Activated T-cell treated with anti-CD3 and anti-CD28 coated beads, Interleukin-2, amount 50 U/mL, for 72 hours (primary cell): ENCODE results near the gene SPEN. TPM values are rescaled to one million over a fixed set of nuclear protein-coding genes. Genes with fewer than 3 reads are reported as not detected.

ENCODE experiments used
- ATAC-seq, 2 donors: fragments of 150-1000 bp; cut with Tn5 transposase; replicated peaks in 1 of 2; 2 replicates each; pipeline ENCODE4 v1.10.0; 2021; ENCODE audit warnings: moderate library complexity in 2 of 2, mild to moderate bottlenecking in 1 of 2
- DNase-seq, 2 donors: peaks; one replicate each; pipeline ENCODE4 v3.0.0; 2021 to 2022; ENCODE audit warnings: mixed read lengths in 1 of 2
- H3K27ac Mint-ChIP-seq: one replicate; pipeline ENCODE4 v1.8.0; 2022; ENCODE audit warnings: mild to moderate bottlenecking, moderate library complexity, mixed read lengths
- H3K27me3 Mint-ChIP-seq: one replicate; pipeline ENCODE4 v1.8.0; 2022; ENCODE audit warnings: low read depth, mixed read lengths
- H3K36me3 Mint-ChIP-seq, 2 donors: one replicate each; pipeline ENCODE4 v1.8.0; 2022; ENCODE audit warnings: mixed read lengths in 2 of 2, mild to moderate bottlenecking in 1 of 2; ENCODE audit not compliant: insufficient read depth in 2 of 2
- H3K4me1 Mint-ChIP-seq: one replicate; pipeline ENCODE4 v1.8.0; 2022; ENCODE audit warnings: low read depth, mixed read lengths
- H3K4me3 Mint-ChIP-seq, 2 donors: one replicate each; pipeline ENCODE4 v1.8.0; 2022; ENCODE audit warnings: mild to moderate bottlenecking in 2 of 2, mixed read lengths in 2 of 2, moderate library complexity in 2 of 2
- H3K9me3 Mint-ChIP-seq, 2 donors: one replicate each; pipeline ENCODE4 v1.8.0; 2022; ENCODE audit warnings: mixed read lengths in 2 of 2
- total RNA-seq, 2 donors: library from RNA; stranded (reverse); gene quantifications; one replicate each; pipeline ENCODE4 v1.2.3, GENCODE V29; 2022

SPEN gene
- total RNA-seq, 2 donors from 2014 or later, result 53.5 to 56.9 TPM

DNA sequence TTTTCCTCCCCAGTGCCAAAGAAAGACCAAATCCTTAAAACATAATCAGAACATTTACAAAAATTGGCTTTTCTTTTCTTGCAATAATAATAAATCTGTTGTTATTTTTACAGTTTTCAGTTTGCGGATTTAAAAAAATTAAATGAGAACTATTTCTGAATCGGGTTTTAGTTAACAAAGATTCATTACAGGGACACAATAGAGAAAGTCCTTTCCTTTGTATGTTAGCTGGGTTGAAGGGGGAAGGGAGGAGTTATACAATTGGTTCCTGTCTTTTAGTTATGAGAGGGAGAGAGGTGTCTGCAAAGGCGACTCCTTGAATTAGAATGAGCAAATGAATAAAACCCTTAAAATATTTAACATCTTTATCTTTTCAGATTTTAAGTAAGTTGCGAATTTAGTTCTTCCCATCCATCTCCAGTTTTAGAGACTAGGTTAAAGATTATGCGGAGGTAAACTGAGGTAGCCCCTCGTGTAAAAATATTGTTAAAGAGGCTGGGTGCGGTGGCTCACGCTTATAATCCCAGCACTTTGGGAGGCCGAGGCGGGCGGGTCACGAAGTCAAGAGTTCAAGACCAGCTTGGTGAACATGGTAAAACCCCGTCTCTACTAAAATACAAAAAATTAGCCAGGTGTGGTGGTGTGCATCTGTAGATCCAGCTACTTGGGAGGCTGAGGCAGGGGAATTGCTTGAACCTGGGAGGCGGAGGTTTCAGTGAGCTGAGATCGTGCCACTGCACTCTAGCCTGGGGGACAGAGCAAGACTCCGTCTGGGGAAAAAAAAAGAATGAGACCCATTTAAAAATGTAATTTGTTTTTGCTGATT, 3.9 kb downstream of the SPEN start:
- peak overlapping the region; percentile 58 to 70 for H3K4me3 Mint-ChIP-seq
- H3K27ac Mint-ChIP-seq, result no peak overlapping the region
- DNase-seq, result no peak
- H3K36me3 Mint-ChIP-seq, result peaks cover 4 to 7% of the 10 kb centered on the region in 2 donors
- H3K27me3 Mint-ChIP-seq, result no peaks in the 10 kb centered on the region
- no peak for ATAC-seq
- no peaks in the 10 kb centered on the region for H3K9me3 Mint-ChIP-seq
- H3K4me1 Mint-ChIP-seq, result peaks cover 50% of the 10 kb centered on the region

GRCh38 chr1:15852036-15852827, 4.7 kb downstream of the SPEN start:
- Mint-ChIP-seq H3K36me3 (peaks cover 4 to 7% of the 10 kb centered on the region in 2 donors), H3K27ac (no peak overlapping the region), H3K27me3 (no peaks in the 10 kb centered on the region), H3K4me3 (peak overlapping the region; percentile 58 to 70), H3K4me1 (peaks cover 50% of the 10 kb centered on the region), H3K9me3 (no peaks in the 10 kb centered on the region)
- peak in 1 of 2 donors; percentile 14 for DNase-seq
- no peak for ATAC-seq

DNA sequence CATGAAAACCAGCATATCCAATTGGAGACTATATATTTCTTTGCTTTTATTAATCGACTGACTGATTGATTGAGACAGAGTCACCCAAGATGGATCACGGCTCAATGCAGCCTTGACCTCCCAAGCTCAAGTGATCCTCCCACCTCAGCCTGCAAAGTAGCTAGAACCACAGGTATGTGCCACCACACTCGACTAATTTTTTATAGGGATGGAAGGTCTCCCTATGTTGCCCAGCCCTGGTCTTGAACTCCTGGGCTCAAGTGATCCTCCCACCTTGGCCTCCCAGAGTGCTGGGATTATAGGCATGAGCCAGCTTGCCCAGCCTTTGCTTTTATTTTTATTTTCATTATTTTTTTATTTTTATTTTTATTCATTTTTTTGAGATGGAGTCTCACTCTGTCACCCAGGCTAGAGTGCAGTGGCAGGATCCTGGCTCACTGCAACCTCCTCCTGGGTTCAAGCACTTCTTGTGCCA, 5.4 kb downstream of the SPEN start:
- DNase-seq (no peak), ATAC-seq (no peak)
- no peak overlapping the region for H3K27ac Mint-ChIP-seq
- H3K4me3 Mint-ChIP-seq, result no peak overlapping the region
- peaks cover 4 to 7% of the 10 kb centered on the region in 2 donors for H3K36me3 Mint-ChIP-seq
- no peaks in the 10 kb centered on the region for H3K9me3 Mint-ChIP-seq
- H3K27me3 Mint-ChIP-seq, result no peaks in the 10 kb centered on the region
- peaks cover 50% of the 10 kb centered on the region for H3K4me1 Mint-ChIP-seq

GRCh38 chr1:15856888-15857287, 9.4 kb downstream of the SPEN start:
- H3K27me3 Mint-ChIP-seq, result no peaks in the 10 kb centered on the region
- no peaks in the 10 kb centered on the region for H3K9me3 Mint-ChIP-seq
- H3K36me3 Mint-ChIP-seq, result no peaks in the 10 kb centered on the region
- H3K27ac Mint-ChIP-seq, result no peak overlapping the region
- H3K4me1 Mint-ChIP-seq, result peaks cover 26% of the 10 kb centered on the region
- no peak overlapping the region for H3K4me3 Mint-ChIP-seq
- DNase-seq (no peak), ATAC-seq (no peak)

DNA sequence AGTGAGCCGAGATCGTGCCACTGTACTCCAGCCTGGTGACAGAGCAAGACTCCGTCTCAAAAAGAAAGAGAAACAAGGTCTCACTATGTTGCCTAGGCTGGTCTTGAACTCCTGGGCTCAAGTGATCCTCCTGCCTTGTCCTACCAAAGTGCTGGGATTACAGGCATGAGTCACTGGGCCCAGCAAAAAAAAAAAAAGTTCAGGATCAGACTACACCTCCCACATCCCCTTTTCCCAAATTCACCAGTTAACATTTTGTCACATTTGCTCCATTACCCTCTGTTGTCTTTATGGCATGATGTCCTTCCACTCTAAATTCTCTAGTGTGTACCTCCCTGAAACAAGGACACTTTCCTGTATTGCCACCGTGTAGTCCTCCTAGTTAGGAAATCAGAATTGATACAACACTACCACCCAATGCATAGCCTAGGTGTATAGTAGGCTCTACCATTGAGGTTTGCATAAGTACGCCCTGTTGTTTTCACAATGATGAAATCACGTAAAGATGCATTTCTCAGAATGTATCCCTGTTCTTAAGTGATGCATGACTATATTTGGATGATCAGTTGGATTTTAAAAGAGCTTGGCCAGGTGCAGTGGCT, 10.7 kb downstream of the SPEN start:
- H3K9me3 Mint-ChIP-seq, result no peaks in the 10 kb centered on the region
- H3K4me3 Mint-ChIP-seq, result peak overlapping the region in 1 of 2 donors; percentile 17
- no peaks in the 10 kb centered on the region for H3K27me3 Mint-ChIP-seq
- H3K27ac Mint-ChIP-seq, result peak overlapping the region; percentile 6
- ATAC-seq (no peak), DNase-seq (no peak)
- peaks cover 16% of the 10 kb centered on the region for H3K4me1 Mint-ChIP-seq
- no peaks in the 10 kb centered on the region for H3K36me3 Mint-ChIP-seq

- Mint-ChIP-seq H3K27ac (no peak overlapping the region), H3K9me3 (no peaks in the 10 kb centered on the region), H3K36me3 (no peaks in the 10 kb centered on the region), H3K27me3 (no peaks in the 10 kb centered on the region), H3K4me1 (peaks cover 16% of the 10 kb centered on the region), H3K4me3 (no peak overlapping the region)
- ATAC-seq (no peak), DNase-seq (no peak)
These were observed 11.3 kb downstream of the SPEN start for GRCh38 chr1:15858672-15859372.

DNA sequence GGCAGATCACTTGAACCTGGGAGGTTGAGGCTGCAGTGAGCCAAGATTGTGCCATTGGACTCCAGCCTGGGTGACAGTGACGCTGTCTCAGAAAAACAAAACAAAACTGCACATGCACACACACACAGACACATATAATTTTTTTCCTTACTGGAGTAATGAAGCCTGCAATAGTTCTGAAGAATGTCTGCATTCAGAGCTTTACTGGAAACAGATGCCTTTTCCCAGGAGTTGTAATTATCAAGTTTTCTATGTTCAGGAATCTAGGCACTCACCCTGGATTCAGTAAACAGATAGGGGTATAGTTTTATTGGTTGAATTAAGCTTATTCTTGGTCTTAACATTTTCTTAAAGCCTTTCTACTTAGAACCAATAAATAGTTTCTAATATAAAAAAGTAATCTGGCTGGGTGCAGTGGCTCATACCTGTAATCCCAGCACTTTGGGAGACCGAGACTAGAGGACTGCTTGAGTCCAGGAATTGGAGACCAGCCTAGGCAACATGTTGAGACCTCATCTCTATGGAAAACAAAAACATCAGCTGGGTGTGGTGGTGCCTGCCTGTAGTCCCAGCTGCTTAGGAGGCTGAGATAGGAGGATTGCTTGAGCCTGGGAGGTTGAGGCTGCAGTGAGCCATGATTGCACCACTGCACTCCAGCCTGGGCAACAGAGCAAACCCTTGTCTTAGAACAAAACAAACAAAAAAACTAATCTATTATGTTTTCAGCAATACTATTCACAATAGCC, 15.8 kb downstream of the SPEN start:
- DNase-seq (no peak), ATAC-seq (no peak)
- H3K27ac Mint-ChIP-seq, result no peak overlapping the region
- no peaks in the 10 kb centered on the region for H3K36me3 Mint-ChIP-seq
- no peaks in the 10 kb centered on the region for H3K9me3 Mint-ChIP-seq
- no peak overlapping the region for H3K4me3 Mint-ChIP-seq
- peaks cover 28% of the 10 kb centered on the region for H3K4me1 Mint-ChIP-seq
- H3K27me3 Mint-ChIP-seq, result no peaks in the 10 kb centered on the region

- no peak overlapping the region for H3K4me3 Mint-ChIP-seq
- DNase-seq, result no peak
- peaks cover 47% of the 10 kb centered on the region for H3K4me1 Mint-ChIP-seq
- H3K9me3 Mint-ChIP-seq, result peaks cover 0 to 2% of the 10 kb centered on the region in 2 donors
- peaks cover 0 to 1% of the 10 kb centered on the region in 2 donors for H3K36me3 Mint-ChIP-seq
- H3K27ac Mint-ChIP-seq, result no peak overlapping the region
- H3K27me3 Mint-ChIP-seq, result no peaks in the 10 kb centered on the region
- no peak for ATAC-seq
These were observed 19.3 kb downstream of the SPEN start for GRCh38 chr1:15866721-15867201.

GRCh38 chr1:15867288-15867687, 19.8 kb downstream of the SPEN start:
- peaks cover 47% of the 10 kb centered on the region for H3K4me1 Mint-ChIP-seq
- H3K36me3 Mint-ChIP-seq, result peaks cover 0 to 1% of the 10 kb centered on the region in 2 donors
- no peaks in the 10 kb centered on the region for H3K27me3 Mint-ChIP-seq
- no peak overlapping the region for H3K4me3 Mint-ChIP-seq
- ATAC-seq, result no peak
- DNase-seq, result no peak
- H3K27ac Mint-ChIP-seq, result no peak overlapping the region
- peaks cover 0 to 2% of the 10 kb centered on the region in 2 donors for H3K9me3 Mint-ChIP-seq

DNA sequence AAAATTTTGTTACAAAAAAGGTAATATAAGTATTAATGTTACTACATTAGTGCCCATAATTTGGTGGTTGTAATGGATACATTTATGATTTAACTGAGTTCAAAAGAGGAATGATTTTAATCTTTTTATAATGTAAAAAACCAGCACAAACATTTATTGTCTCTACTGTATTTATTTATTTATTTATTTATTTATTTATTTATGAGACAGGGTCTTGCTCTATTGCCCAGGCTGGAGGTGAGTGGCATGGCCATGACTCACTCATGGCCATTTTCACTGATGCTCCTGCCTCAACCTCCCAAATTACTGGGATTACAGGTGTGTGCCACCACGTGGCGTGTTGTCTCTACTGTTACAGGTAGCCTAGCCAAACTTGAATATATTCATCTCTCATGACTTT, 21.9 kb downstream of the SPEN start:
- DNase-seq (no peak), ATAC-seq (no peak)
- Mint-ChIP-seq H3K27me3 (no peaks in the 10 kb centered on the region), H3K4me3 (no peak overlapping the region), H3K27ac (no peak overlapping the region), H3K36me3 (peaks cover 4 to 5% of the 10 kb centered on the region in 2 donors), H3K4me1 (peaks cover 64% of the 10 kb centered on the region), H3K9me3 (peaks cover 0 to 2% of the 10 kb centered on the region in 2 donors)

- H3K4me3 Mint-ChIP-seq, result no peak overlapping the region
- peak overlapping the region; percentile 52 for H3K27ac Mint-ChIP-seq
- no peaks in the 10 kb centered on the region for H3K27me3 Mint-ChIP-seq
- ATAC-seq (no peak), DNase-seq (no peak)
- peaks cover 0 to 2% of the 10 kb centered on the region in 2 donors for H3K9me3 Mint-ChIP-seq
- peaks cover 65% of the 10 kb centered on the region for H3K4me1 Mint-ChIP-seq
- peaks cover 4 to 5% of the 10 kb centered on the region in 2 donors for H3K36me3 Mint-ChIP-seq
These were observed 22.9 kb downstream of the SPEN start for GRCh38 chr1:15870421-15870820.

GRCh38 chr1:15874471-15874870, 27.0 kb downstream of the SPEN start:
- DNase-seq, result no peak
- ATAC-seq, result no peak
- Mint-ChIP-seq H3K4me1 (peaks cover 53% of the 10 kb centered on the region), H3K27ac (no peak overlapping the region), H3K36me3 (peaks cover 2 to 15% of the 10 kb centered on the region in 2 donors), H3K9me3 (peaks cover 0 to 2% of the 10 kb centered on the region in 2 donors), H3K4me3 (no peak overlapping the region), H3K27me3 (no peaks in the 10 kb centered on the region)
